ENCODE data around the gene OR2D2.

DNA sequence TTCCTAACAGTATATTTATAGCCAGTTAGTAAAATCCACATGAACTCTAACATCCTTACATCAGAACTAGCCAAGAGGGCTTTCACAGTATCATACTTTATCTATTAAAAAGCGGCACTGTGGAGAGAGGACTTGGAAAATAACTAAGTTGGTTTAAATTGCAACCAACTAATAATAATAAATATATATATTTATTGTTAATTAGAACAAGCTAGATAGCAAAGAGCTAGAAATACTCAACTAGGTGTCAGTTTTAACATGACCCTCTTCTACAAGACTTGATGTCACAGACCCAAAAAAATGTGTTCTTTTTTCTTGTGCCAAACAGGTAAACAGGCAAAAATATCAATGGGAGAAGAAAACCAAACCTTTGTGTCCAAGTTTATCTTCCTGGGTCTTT, 28.4 kb upstream of the OR2D2 start, which contains the start of gene OR2D3:
- TF ChIP-seq EZH2 (IDR thresholded peaks at IDR 0.05; ENCODE audit: low read length), result no peak
- TF ChIP-seq, protein P1, sequence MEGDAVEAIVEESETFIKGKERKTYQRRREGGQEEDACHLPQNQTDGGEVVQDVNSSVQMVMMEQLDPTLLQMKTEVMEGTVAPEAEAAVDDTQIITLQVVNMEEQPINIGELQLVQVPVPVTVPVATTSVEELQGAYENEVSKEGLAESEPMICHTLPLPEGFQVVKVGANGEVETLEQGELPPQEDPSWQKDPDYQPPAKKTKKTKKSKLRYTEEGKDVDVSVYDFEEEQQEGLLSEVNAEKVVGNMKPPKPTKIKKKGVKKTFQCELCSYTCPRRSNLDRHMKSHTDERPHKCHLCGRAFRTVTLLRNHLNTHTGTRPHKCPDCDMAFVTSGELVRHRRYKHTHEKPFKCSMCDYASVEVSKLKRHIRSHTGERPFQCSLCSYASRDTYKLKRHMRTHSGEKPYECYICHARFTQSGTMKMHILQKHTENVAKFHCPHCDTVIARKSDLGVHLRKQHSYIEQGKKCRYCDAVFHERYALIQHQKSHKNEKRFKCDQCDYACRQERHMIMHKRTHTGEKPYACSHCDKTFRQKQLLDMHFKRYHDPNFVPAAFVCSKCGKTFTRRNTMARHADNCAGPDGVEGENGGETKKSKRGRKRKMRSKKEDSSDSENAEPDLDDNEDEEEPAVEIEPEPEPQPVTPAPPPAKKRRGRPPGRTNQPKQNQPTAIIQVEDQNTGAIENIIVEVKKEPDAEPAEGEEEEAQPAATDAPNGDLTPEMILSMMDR (optimal IDR thresholded peaks at IDR 0.05 in 1 of 3, IDR thresholded peaks at IDR 0.05 in 1 of 3, conservative IDR thresholded peaks at IDR 0.05 in 1 of 3; ENCODE audit: extremely low read depth in 1 of 3, insufficient read depth in 2 of 3, low read length in 3 of 3), result no peak

Data from keratinocyte (primary cell).